Measurements from ENCODE around the gene SGCA. TPM values are rescaled to one million over a fixed set of nuclear protein-coding genes. Genes with fewer than 3 reads are reported as not detected.

Gene SGCA
- total RNA-seq, 1 donor = not detected

DNA sequence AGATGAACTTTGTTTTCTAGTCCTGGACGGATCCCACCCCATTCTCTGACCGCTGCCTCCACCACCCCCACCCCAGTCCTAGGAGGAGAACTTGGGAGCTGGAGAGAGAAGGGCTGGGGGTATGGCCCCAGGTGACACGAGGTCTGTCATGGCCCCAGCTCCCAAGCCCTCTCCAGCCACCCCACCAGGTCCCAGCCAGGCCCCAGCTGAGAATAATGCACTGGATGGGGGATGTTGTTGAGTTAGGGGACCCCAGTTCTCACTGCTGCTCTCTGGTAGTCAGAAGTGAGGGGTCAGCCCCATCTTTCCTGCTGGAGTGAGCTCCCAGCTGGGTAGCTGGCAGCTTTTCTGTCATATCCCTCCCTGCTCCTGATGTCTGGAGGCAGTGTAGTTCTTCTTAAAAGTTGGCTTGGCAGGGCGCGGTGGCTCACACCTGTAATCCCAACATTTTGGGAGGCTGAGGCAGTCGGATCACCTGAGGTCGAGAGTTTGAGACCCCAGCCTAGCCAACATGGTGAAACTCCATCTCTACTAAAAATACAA, 40.2 kb downstream of the SGCA start:
- Histone ChIP-seq H3K9me3 (ENCODE audit: low read depth, low read length) (no peaks in the 10 kb centered on the region), H3K4me3 (ENCODE audit: insufficient read depth, low read length) (no peak overlapping the region), H3K4me1 (ENCODE audit: insufficient read depth, low read length) (peaks cover 82% of the 10 kb centered on the region), H4K20me1 (ENCODE audit: insufficient read depth, low read length) (peaks cover 3% of the 10 kb centered on the region), H3K4me2 (ENCODE audit: insufficient read depth, low read length) (peak overlapping the region; percentile 69), H3K27ac (ENCODE audit: low read depth, low read length) (peak overlapping the region; percentile 96), H3K36me3 (ENCODE audit: insufficient read depth, low read length) (no peaks in the 10 kb centered on the region), H3K27me3 (ENCODE audit: insufficient read depth, low read length) (no peaks in the 10 kb centered on the region), H2AFZ (ENCODE audit: low read length) (no peak overlapping the region), H3K79me2 (ENCODE audit: insufficient read depth, low read length) (peaks cover 27% of the 10 kb centered on the region)
- peak; percentile 70 for DNase-seq (ENCODE audit: insufficient read length, low spot score, missing footprints)
- TF ChIP-seq, protein P1, sequence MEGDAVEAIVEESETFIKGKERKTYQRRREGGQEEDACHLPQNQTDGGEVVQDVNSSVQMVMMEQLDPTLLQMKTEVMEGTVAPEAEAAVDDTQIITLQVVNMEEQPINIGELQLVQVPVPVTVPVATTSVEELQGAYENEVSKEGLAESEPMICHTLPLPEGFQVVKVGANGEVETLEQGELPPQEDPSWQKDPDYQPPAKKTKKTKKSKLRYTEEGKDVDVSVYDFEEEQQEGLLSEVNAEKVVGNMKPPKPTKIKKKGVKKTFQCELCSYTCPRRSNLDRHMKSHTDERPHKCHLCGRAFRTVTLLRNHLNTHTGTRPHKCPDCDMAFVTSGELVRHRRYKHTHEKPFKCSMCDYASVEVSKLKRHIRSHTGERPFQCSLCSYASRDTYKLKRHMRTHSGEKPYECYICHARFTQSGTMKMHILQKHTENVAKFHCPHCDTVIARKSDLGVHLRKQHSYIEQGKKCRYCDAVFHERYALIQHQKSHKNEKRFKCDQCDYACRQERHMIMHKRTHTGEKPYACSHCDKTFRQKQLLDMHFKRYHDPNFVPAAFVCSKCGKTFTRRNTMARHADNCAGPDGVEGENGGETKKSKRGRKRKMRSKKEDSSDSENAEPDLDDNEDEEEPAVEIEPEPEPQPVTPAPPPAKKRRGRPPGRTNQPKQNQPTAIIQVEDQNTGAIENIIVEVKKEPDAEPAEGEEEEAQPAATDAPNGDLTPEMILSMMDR (IDR thresholded peaks at IDR 0.05; ENCODE audit: extremely low read depth, low read depth, low read length) = no peak

DNA sequence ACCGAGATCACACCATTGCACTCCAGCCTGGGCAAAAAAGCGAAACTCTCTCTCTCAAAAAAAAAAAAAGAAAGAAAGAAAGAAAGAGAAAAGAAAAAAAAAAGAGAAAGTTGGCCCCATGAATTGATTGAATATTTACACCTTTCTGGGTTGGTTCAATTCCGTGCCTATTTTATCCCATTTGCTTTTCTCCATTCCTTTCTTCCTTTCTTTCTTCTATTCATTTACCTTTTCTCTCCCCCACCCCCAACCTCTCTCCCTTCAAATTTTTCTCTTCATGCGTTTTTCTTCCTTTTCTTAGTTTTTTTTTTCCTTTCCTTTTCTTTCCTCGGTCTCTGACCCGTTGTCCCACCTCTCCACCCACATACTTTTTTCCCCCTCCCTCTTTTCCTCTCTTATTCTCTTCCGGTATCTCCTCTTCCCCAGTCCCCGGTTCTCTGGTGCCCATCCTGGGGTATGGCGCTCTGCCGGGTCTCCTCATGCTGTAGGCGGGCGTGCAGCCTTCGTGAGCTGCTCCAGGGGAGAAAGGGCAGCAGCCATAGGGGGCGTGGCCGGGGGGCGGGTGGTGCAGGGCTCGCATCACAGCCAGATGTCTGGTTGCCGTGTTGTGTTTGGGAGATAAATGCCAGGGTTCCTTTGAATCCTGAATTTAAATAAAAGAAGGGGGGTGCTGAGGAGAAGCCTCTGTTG, 40.9 kb downstream of the SGCA start:
- TF ChIP-seq, protein P1 (IDR thresholded peaks at IDR 0.05; ENCODE audit: extremely low read depth, low read depth, low read length) = no peak
- Histone ChIP-seq H3K4me3 (ENCODE audit: insufficient read depth, low read length) (peak overlapping the region; percentile 47), H3K36me3 (ENCODE audit: insufficient read depth, low read length) (no peaks in the 10 kb centered on the region), H3K4me1 (ENCODE audit: insufficient read depth, low read length) (peaks cover 87% of the 10 kb centered on the region), H3K79me2 (ENCODE audit: insufficient read depth, low read length) (peaks cover 20% of the 10 kb centered on the region), H3K27ac (ENCODE audit: low read depth, low read length) (peak overlapping the region; percentile 96), H3K4me2 (ENCODE audit: insufficient read depth, low read length) (peak overlapping the region; percentile 63), H3K27me3 (ENCODE audit: insufficient read depth, low read length) (no peaks in the 10 kb centered on the region), H3K9me3 (ENCODE audit: low read depth, low read length) (no peaks in the 10 kb centered on the region), H2AFZ (ENCODE audit: low read length) (peak overlapping the region; percentile 36), H4K20me1 (ENCODE audit: insufficient read depth, low read length) (no peaks in the 10 kb centered on the region)
- DNase-seq (ENCODE audit: insufficient read length, low spot score, missing footprints) = peak; percentile 87

DNA sequence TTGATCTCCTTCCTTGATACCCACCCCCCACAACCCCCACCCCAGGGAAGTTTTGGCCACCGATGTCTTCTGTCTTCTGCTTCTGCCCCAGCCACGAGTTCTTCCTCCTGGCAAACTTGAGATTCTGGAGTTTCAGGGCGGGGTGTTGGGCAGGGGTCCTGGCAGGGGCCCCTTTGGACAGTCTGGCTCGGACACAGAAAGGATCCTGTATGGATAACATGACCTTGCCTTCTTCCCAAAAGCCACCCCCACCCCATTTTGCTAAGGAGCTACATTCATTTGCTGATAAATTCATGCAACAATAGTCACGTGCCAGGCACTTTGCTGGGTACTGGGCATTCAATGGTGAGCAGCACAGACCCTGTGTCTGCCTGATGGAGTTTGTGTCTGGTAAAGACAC, 41.5 kb downstream of the SGCA start:
- H4K20me1 ChIP-seq (ENCODE audit: insufficient read depth, low read length) = no peaks in the 10 kb centered on the region
- no peaks in the 10 kb centered on the region for H3K9me3 ChIP-seq (ENCODE audit: low read depth, low read length)
- no peaks in the 10 kb centered on the region for H3K27me3 ChIP-seq (ENCODE audit: insufficient read depth, low read length)
- no peak for DNase-seq (ENCODE audit: insufficient read length, low spot score, missing footprints)
- peak overlapping the region; percentile 96 for H3K27ac ChIP-seq (ENCODE audit: low read depth, low read length)
- H3K4me3 ChIP-seq (ENCODE audit: insufficient read depth, low read length) = no peak overlapping the region
- no peaks in the 10 kb centered on the region for H3K36me3 ChIP-seq (ENCODE audit: insufficient read depth, low read length)
- H3K4me2 ChIP-seq (ENCODE audit: insufficient read depth, low read length) = peak overlapping the region; percentile 63
- H3K79me2 ChIP-seq (ENCODE audit: insufficient read depth, low read length) = peaks cover 18% of the 10 kb centered on the region
- TF ChIP-seq, protein P1 (IDR thresholded peaks at IDR 0.05; ENCODE audit: extremely low read depth, low read depth, low read length) = no peak
- no peak overlapping the region for H2AFZ ChIP-seq (ENCODE audit: low read length)
- peaks cover 88% of the 10 kb centered on the region for H3K4me1 ChIP-seq (ENCODE audit: insufficient read depth, low read length)

DNA sequence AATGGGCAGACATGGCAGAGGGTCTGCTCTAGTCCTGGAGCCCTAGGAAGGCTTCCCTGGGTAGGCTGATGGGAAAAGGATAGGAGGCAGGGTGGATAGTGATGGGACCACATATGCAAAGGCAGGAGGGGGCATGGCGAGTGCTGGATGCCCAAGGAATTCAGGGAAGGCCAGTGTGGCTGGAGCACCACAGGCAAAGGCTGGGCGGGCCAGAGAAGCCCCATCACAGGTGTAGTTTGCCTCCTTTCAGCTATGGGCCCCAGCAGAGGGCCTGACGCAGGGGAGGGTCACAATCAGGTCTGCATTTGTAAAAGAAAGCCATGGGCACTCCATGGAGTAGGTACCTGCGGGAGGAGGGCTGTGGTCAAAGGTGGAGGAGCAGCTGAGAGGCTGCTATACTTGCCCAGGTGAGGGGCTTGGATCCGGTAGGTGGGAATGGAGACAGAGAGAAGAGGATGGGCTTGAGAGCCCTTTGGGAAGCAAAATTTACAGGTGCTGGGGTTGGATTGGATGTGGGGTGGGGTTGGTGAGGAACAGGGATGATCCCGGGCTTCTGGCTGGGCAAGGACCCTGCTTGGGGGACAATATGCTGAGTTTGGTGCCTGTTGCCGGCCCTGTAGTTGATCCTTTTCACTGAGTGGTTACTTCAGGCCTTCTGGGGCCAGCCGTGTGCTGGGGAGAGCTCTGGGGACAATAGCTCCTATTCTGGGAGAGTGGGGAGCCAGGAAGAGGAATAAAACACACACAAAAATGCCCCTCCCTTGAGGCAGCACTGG, 42.2 kb downstream of the SGCA start:
- no peak for DNase-seq (ENCODE audit: insufficient read length, low spot score, missing footprints)
- no peaks in the 10 kb centered on the region for H3K9me3 ChIP-seq (ENCODE audit: low read depth, low read length)
- no peak overlapping the region for H2AFZ ChIP-seq (ENCODE audit: low read length)
- peaks cover 84% of the 10 kb centered on the region for H3K4me1 ChIP-seq (ENCODE audit: insufficient read depth, low read length)
- no peaks in the 10 kb centered on the region for H3K36me3 ChIP-seq (ENCODE audit: insufficient read depth, low read length)
- H3K79me2 ChIP-seq (ENCODE audit: insufficient read depth, low read length) = peaks cover 18% of the 10 kb centered on the region
- peak overlapping the region; percentile 96 for H3K27ac ChIP-seq (ENCODE audit: low read depth, low read length)
- H3K27me3 ChIP-seq (ENCODE audit: insufficient read depth, low read length) = no peaks in the 10 kb centered on the region
- H4K20me1 ChIP-seq (ENCODE audit: insufficient read depth, low read length) = no peaks in the 10 kb centered on the region
- no peak overlapping the region for H3K4me3 ChIP-seq (ENCODE audit: insufficient read depth, low read length)
- H3K4me2 ChIP-seq (ENCODE audit: insufficient read depth, low read length) = peak overlapping the region; percentile 63
- TF ChIP-seq, protein P1 (IDR thresholded peaks at IDR 0.05; ENCODE audit: extremely low read depth, low read depth, low read length) = no peak

All from osteoblast (primary cell).